Measurements from ENCODE around the gene EXOC6B.

The EXOC6B gene

GRCh38 chr2:72793798-72794440 is 31.9 kb downstream of the EXOC6B start:
- no peaks in the 10 kb centered on the region for H3K36me3 Mint-ChIP-seq
- DNase-seq = no peak
- CTCF ChIA-PET = interaction anchor here (0.8 kb wide), 1 partner anchor 68 kb away, joined by 3 read pairs; no protein-coding TSS in a partner anchor

DNA sequence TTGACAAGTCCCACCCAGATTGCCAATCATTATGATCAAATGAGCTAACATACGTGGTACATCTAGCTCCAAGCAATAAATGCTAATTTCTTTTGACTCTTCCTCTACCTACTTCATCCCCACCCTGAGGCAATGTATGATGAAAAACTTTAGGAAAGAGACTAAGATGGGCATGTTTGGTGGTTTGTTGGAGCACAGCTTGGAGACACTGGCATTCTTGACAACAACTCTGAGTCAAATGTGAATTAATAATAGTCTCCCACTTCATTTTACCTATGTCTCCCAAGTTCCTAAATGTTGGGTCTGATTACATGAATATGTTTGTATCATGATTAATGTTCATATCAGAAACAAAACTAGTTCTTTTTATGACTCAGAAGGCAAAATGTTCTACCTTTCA is 36.6 kb downstream of the EXOC6B start:
- H3K27me3 Mint-ChIP-seq = no peaks in the 10 kb centered on the region
- no peak for DNase-seq
- H3K9me3 Mint-ChIP-seq = no peaks in the 10 kb centered on the region
- no peak overlapping the region for H3K4me3 Mint-ChIP-seq
- H3K4me1 Mint-ChIP-seq = no peaks in the 10 kb centered on the region
- H3K36me3 Mint-ChIP-seq = no peaks in the 10 kb centered on the region
- CTCF ChIA-PET = no interaction called here
- no peak overlapping the region for H3K27ac Mint-ChIP-seq

More at GRCh38 chr2:72793798-72794440, 31.9 kb downstream of the EXOC6B start:
- Mint-ChIP-seq H3K9me3 (no peaks in the 10 kb centered on the region), H3K4me1 (peaks cover 7% of the 10 kb centered on the region), H3K27me3 (no peaks in the 10 kb centered on the region), H3K27ac (no peak overlapping the region), H3K4me3 (no peak overlapping the region)

DNA sequence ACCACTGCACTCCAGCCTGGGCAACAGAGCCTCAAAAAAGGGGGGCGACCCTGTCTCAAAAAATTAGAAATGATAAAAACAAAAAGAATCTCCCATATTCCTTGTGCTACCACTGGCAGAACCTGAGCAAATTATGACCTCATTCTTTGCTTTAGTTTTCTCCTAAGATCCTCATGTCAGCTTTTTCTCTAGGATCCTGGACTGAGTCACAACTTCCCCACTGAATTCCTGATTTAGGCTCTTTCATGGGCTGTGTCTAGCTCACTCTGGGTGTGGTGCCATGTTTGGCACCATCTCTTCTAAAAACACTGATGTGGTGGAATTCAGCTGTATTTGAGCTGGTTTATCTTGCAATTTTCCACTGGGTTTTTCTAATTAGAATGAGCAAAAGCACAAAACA is 37.1 kb downstream of the EXOC6B start:
- Mint-ChIP-seq H3K4me3 (no peak overlapping the region), H3K27me3 (no peaks in the 10 kb centered on the region), H3K4me1 (no peaks in the 10 kb centered on the region), H3K9me3 (no peaks in the 10 kb centered on the region), H3K27ac (no peak overlapping the region), H3K36me3 (no peaks in the 10 kb centered on the region)
- DNase-seq = no peak
- CTCF ChIA-PET = no interaction called here

DNA sequence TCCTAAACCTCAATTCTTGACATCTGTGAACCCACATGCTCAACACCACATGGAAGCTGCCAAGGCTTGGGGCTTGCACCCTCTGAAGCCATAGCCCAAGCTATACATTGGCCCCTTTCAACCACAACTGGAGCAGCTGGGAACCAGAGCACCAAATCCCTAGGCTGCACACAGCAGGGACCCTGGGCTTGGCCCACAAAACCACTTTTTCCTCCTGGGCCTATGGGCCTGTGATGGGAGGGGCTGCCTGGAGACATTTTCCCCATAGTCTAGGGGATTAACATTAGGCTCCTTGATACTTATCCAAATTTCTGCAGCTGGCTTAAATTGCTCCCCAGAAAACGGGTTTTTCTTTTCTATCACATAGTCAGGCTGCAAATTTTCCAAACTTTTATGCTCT is 40.3 kb downstream of the EXOC6B start:
- H3K9me3 Mint-ChIP-seq = no peaks in the 10 kb centered on the region
- no peak overlapping the region for H3K4me3 Mint-ChIP-seq
- H3K36me3 Mint-ChIP-seq = no peaks in the 10 kb centered on the region
- H3K27me3 Mint-ChIP-seq = no peaks in the 10 kb centered on the region
- DNase-seq = no peak
- CTCF ChIA-PET = no interaction called here
- H3K27ac Mint-ChIP-seq = no peak overlapping the region
- no peaks in the 10 kb centered on the region for H3K4me1 Mint-ChIP-seq

DNA sequence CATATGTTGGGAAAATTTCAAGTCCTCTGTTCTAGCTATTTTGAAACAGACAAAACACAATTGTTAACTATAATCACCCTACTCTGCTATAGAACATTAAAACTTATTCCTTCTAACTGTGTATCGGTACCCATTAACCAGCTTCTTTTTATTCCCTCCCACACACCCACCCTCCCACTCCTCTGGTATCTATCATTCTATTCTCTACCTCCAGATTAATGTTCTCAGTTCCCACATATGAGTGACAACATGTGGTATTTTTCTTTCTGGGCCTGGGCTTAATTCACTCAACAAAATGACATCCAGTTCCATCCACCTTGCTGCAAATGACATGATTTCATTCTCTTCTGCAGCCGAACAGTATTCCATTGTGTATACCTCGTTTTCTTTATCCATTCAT is 43.3 kb downstream of the EXOC6B start:
- no peak overlapping the region for H3K4me3 Mint-ChIP-seq
- DNase-seq = no peak
- CTCF ChIA-PET = no interaction called here
- H3K27ac Mint-ChIP-seq = no peak overlapping the region
- H3K4me1 Mint-ChIP-seq = no peaks in the 10 kb centered on the region
- no peaks in the 10 kb centered on the region for H3K36me3 Mint-ChIP-seq
- no peaks in the 10 kb centered on the region for H3K9me3 Mint-ChIP-seq
- no peaks in the 10 kb centered on the region for H3K27me3 Mint-ChIP-seq

DNA sequence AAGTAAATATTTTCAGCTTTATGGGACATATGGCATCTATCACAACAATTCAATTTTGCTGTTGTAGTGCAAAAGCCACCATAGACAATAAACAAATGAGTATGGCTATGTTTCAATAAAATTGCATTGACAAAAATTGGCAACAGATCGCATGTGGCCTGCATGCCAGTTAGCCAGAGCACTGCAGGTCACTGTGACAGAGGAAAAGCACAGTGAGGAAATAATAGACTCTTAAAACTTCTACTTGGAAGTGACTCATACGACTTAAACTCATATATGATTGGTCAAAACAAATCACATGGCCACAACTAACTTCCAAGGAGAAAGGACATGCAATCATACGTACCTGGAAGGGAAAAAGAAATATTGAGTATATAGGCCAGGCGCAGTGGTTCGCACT is 44.4 kb downstream of the EXOC6B start:
- DNase-seq = no peak
- Mint-ChIP-seq H3K4me1 (no peaks in the 10 kb centered on the region), H3K27me3 (no peaks in the 10 kb centered on the region)

DNA sequence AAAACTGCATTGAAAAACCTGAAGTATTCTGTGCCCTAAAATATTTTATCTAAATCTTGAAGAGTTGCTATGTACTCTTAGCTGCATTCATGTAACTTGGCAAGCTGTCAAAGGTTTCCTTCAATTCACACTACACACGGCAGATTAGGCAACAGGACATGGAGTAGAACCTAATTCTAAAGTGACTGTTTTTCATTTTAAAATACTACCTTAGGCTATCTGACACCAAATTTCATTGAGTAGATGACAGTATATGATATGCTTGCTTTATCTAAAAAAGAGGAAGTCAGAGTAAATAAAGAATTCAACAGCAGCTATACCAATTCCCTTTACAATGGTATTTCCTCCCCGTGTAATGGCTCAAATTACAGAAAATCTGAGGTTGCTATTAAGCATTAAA is 45.4 kb downstream of the EXOC6B start:
- CTCF ChIA-PET = no interaction called here
- no peak overlapping the region for H3K4me3 Mint-ChIP-seq
- no peaks in the 10 kb centered on the region for H3K4me1 Mint-ChIP-seq
- H3K27me3 Mint-ChIP-seq = no peaks in the 10 kb centered on the region
- H3K36me3 Mint-ChIP-seq = no peaks in the 10 kb centered on the region
- no peak for DNase-seq
- no peaks in the 10 kb centered on the region for H3K9me3 Mint-ChIP-seq
- no peak overlapping the region for H3K27ac Mint-ChIP-seq

More for the DNA sequence above, 44.4 kb downstream of the EXOC6B start:
- no peak overlapping the region for H3K4me3 Mint-ChIP-seq
- CTCF ChIA-PET = interaction anchor here (0.8 kb wide), 1 partner anchor 84 kb away, joined by 3 read pairs; no protein-coding TSS in a partner anchor
- H3K27ac Mint-ChIP-seq = no peak overlapping the region
- H3K36me3 Mint-ChIP-seq = no peaks in the 10 kb centered on the region
- no peaks in the 10 kb centered on the region for H3K9me3 Mint-ChIP-seq

- Mint-ChIP-seq H3K36me3 (no peaks in the 10 kb centered on the region), H3K4me1 (no peaks in the 10 kb centered on the region), H3K27ac (no peak overlapping the region), H3K4me3 (no peak overlapping the region), H3K9me3 (no peaks in the 10 kb centered on the region), H3K27me3 (no peaks in the 10 kb centered on the region)
- CTCF ChIA-PET = no interaction called here
- no peak for DNase-seq
Observed at GRCh38 chr2:72779495-72779894, 46.3 kb downstream of the EXOC6B start.

DNA sequence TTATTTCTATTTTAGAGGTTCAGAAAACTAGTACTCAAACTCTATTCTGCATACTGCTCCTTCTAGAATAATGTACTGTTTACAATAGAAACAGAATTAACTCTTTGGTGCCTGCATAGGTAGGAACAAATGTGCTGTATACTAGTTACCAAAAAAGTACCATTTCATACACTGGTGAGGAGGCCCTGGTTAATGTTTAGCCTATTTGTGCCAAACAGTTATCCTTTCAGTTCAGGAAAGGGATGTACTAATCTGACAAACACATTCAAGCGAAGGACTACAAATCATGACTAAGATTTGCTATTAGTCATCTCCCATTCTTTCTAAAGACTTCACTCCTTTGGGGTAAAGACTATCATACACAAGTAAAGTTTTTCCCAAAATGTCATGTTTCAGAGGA is 47.4 kb downstream of the EXOC6B start:
- Mint-ChIP-seq H3K4me1 (no peaks in the 10 kb centered on the region), H3K27me3 (no peaks in the 10 kb centered on the region), H3K4me3 (no peak overlapping the region), H3K9me3 (no peaks in the 10 kb centered on the region), H3K36me3 (no peaks in the 10 kb centered on the region), H3K27ac (no peak overlapping the region)
- CTCF ChIA-PET = no interaction called here
- no peak for DNase-seq

DNA sequence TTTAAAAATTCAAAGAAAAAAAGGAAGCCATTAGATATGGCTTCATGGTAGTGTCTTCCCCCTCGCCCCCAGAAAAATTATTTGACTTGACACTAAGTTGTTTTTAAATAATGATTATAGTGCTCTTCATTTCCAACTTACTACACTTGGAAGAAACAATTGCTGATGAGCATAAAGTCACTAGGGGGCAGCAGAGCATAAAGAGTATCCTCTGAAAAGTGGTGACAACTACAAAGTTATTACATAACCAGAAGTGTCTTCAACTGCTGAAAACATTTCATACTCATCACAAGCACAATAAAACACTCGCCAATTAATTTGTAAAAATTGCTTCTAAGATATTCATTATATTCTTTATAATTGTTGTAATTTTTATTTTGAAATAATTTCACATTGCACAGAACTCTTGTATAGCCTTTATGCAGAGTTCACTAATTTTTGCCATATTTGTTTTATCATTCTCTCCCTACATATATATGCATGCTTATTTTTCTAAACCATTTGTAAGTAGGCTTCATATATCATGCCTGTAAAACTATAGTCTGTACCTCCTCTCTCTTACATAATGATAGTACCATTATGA is 54.9 kb downstream of the EXOC6B start:
- Mint-ChIP-seq H3K4me1 (no peaks in the 10 kb centered on the region), H3K27ac (no peak overlapping the region), H3K27me3 (no peaks in the 10 kb centered on the region), H3K36me3 (no peaks in the 10 kb centered on the region), H3K4me3 (no peak overlapping the region), H3K9me3 (no peaks in the 10 kb centered on the region)
- CTCF ChIA-PET = interaction anchor here (0.8 to 2.5 kb wide), 6 partner anchors 76 to 117 kb away, joined by 3 to 16 read pairs (median 5); partner anchors contain the start of gene SPR
- DNase-seq = peak; percentile 71

- no peak for DNase-seq
- Mint-ChIP-seq H3K27ac (no peak overlapping the region), H3K36me3 (peaks cover 1% of the 10 kb centered on the region), H3K9me3 (peaks cover 9% of the 10 kb centered on the region), H3K4me3 (no peak overlapping the region), H3K4me1 (no peaks in the 10 kb centered on the region), H3K27me3 (no peaks in the 10 kb centered on the region)
- CTCF ChIA-PET = no interaction called here
Observed at GRCh38 chr2:72765997-72766609, 59.7 kb downstream of the EXOC6B start.

DNA sequence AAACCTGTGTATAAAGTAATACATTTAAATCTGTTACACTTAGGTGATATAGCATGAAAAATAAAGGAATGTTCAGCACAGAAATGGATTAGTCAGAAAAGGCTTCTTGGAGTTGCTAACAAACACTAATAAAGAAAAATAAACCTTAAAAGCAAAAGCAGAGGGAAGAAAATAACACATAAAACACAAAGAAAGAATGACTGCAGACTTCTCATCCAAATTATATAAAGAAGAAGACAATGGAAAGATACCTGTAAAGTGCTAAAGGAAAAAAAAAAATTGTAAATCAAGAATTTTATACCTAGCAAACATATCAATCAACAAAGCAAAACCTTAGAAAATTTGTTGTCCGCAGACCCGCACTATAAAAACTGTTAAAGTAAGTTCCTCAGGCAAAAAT is 63.6 kb downstream of the EXOC6B start:
- Mint-ChIP-seq H3K36me3 (peaks cover 1% of the 10 kb centered on the region), H3K27me3 (no peaks in the 10 kb centered on the region), H3K27ac (no peak overlapping the region), H3K4me1 (no peaks in the 10 kb centered on the region), H3K9me3 (peaks cover 9% of the 10 kb centered on the region), H3K4me3 (no peak overlapping the region)
- DNase-seq = no peak
- CTCF ChIA-PET = no interaction called here

DNA sequence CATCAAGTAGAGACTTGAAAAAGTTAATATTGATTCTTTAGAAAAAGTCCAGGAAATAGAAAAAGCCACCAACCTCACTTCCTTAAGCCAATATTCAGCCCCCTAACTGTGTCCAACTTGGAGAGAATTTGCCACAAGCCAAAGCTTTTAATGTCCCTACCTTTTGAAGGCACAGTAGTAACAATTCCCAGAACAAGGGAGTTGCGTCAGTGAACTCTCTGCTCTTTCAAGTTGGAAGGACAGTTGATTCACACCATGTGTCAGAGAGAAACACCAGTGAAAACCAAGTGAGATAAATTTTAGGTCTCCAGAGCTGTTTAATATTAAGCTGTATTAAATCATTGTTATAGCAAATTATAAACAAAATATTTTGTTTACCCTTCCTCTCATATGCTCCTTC is 66.1 kb downstream of the EXOC6B start:
- no peaks in the 10 kb centered on the region for H3K27me3 Mint-ChIP-seq
- peaks cover 9% of the 10 kb centered on the region for H3K9me3 Mint-ChIP-seq
- no peak overlapping the region for H3K4me3 Mint-ChIP-seq
- peaks cover 1% of the 10 kb centered on the region for H3K36me3 Mint-ChIP-seq
- CTCF ChIA-PET = interaction anchor here (1.0 kb wide), 1 partner anchor 14 kb away, joined by 3 read pairs; no protein-coding TSS in a partner anchor
- no peaks in the 10 kb centered on the region for H3K4me1 Mint-ChIP-seq
- no peak for DNase-seq
- no peak overlapping the region for H3K27ac Mint-ChIP-seq

GRCh38 chr2:72757177-72757775 is 68.6 kb downstream of the EXOC6B start:
- no peaks in the 10 kb centered on the region for H3K27me3 Mint-ChIP-seq
- H3K27ac Mint-ChIP-seq = no peak overlapping the region
- peaks cover 2% of the 10 kb centered on the region for H3K9me3 Mint-ChIP-seq
- CTCF ChIA-PET = no interaction called here
- H3K36me3 Mint-ChIP-seq = peaks cover 1% of the 10 kb centered on the region
- no peak for DNase-seq
- no peaks in the 10 kb centered on the region for H3K4me1 Mint-ChIP-seq
- H3K4me3 Mint-ChIP-seq = no peak overlapping the region

Measured in activated naive CD4-positive, alpha-beta T cell treated with anti-CD3 and anti-CD28 coated beads, Interleukin-2, amount 10 ng/mL, durations not matched to agents 7 days and 5 days (primary cell).